Loucy (cell line): ENCODE measurements around the gene ZC3H18.

ENCODE experiments used
- H2AFZ ChIP-seq: fragments of 200-600 bp; sonication (generic); 2 replicates; pipeline ENCODE4 v1.6.0; 2016; ENCODE audit warnings: antibody characterized with exemption, mild to moderate bottlenecking, low read length, moderate library complexity
- H3F3A ChIP-seq: fragments of 200-600 bp; 2 replicates; pipeline ENCODE4 v1.6.0; 2016; ENCODE audit warnings: antibody characterized with exemption, low read depth, mild to moderate bottlenecking
- H3K27me3 ChIP-seq: fragments of 200-600 bp; sonication (generic); 2 replicates; pipeline ENCODE4 v1.6.1; 2014; ENCODE audit warnings: low read length, mild to moderate bottlenecking; ENCODE audit not compliant: insufficient read depth, poor library complexity, severe bottlenecking
- H3K36me3 ChIP-seq: fragments of 200-600 bp; sonication (generic); 2 replicates; pipeline ENCODE4 v1.6.1; 2016; ENCODE audit warnings: low read length; ENCODE audit not compliant: insufficient read depth
- H3K4me1 ChIP-seq: fragments of 200-600 bp; sonication (generic); 2 replicates; pipeline ENCODE4 v1.5.1; 2014; ENCODE audit warnings: low read length, mild to moderate bottlenecking; ENCODE audit not compliant: insufficient read depth, poor library complexity, severe bottlenecking
- H3K4me2 ChIP-seq: fragments of 200-600 bp; sonication (generic); 2 replicates; pipeline ENCODE4 v1.6.0; 2014; ENCODE audit warnings: antibody characterized with exemption, low read length, low read depth, mild to moderate bottlenecking; ENCODE audit not compliant: poor library complexity, severe bottlenecking
- H3K4me3 ChIP-seq: fragments of 200-600 bp; sonication (generic); 2 replicates; pipeline ENCODE4 v1.5.1; 2014; ENCODE audit warnings: low read length, mild to moderate bottlenecking, mixed read lengths; ENCODE audit not compliant: poor library complexity, severe bottlenecking
- H3K79me2 ChIP-seq: fragments of 200-600 bp; sonication (generic); 2 replicates; pipeline ENCODE4 v1.6.1; 2014; ENCODE audit warnings: low read length; ENCODE audit not compliant: insufficient read depth
- H3K9ac ChIP-seq: fragments of 200-600 bp; sonication (generic); 2 replicates; pipeline ENCODE4 v1.6.0; 2014; ENCODE audit warnings: mild to moderate bottlenecking, low read depth, low read length, moderate library complexity; ENCODE audit not compliant: poor library complexity, severe bottlenecking
- H3K9me2 ChIP-seq: fragments of 200-600 bp; sonication (generic); replicated peaks from 2 replicates; pipeline ENCODE4 v1.6.1; 2016; ENCODE audit warnings: low read depth, low read length, mixed read lengths
- H3K9me3 ChIP-seq: fragments of 200-600 bp; sonication (generic); 2 replicates; pipeline ENCODE4 v1.6.1; 2014; ENCODE audit warnings: mild to moderate bottlenecking, antibody characterized with exemption, low read length, low read depth; ENCODE audit not compliant: insufficient read depth
- H4K20me1 ChIP-seq: fragments of 200-600 bp; sonication (generic); 2 replicates; pipeline ENCODE4 v1.6.0; 2014; ENCODE audit warnings: antibody characterized with exemption, low read length, mild to moderate bottlenecking; ENCODE audit not compliant: insufficient read depth, poor library complexity, severe bottlenecking
- CTCF ChIP-seq: fragments of 200-600 bp; sonication (generic); conservative IDR thresholded peaks from 2 replicates; pipeline ENCODE4 v1.5.1; 2014; ENCODE audit warnings: mild to moderate bottlenecking, antibody characterized with exemption, low read length
- EZH2phosphoT487 ChIP-seq: fragments of 200-600 bp; IDR thresholded peaks from 2 replicates; pipeline ENCODE4 v1.6.1; 2018; ENCODE audit warnings: antibody characterized with exemption, mild to moderate bottlenecking, moderate library complexity, borderline replicate concordance

ZC3H18 gene

GRCh38 chr16:88588754-88589153 lies 18.6 kb downstream of the ZC3H18 start:
- Histone ChIP-seq H3K4me1 (no peaks in the 10 kb centered on the region), H3K4me2 (no peak overlapping the region), H3K9me2 (no peaks in the 10 kb centered on the region), H3K4me3 (no peak overlapping the region), H2AFZ (no peak overlapping the region), H4K20me1 (peaks cover 2% of the 10 kb centered on the region), H3K9me3 (no peaks in the 10 kb centered on the region), H3F3A (no peaks in the 10 kb centered on the region), H3K36me3 (peaks cover 35% of the 10 kb centered on the region; the same call in 1 of the 2 replicates), H3K9ac (no peak overlapping the region), H3K79me2 (0 out of 2 replicates have a peak, but pooled peaks cover 6% of the 10 kb centered on the region), H3K27me3 (no peaks in the 10 kb centered on the region)
- TF ChIP-seq EZH2phosphoT487 (no peak), CTCF (no peak)

- H3K36me3 ChIP-seq, result peaks cover 35% of the 10 kb centered on the region; the same call in 1 of the 2 replicates
- H4K20me1 ChIP-seq, result peaks cover 2% of the 10 kb centered on the region
- no peak overlapping the region for H3K9ac ChIP-seq
Observed at GRCh38 chr16:88589441-88589840, 19.2 kb downstream of the ZC3H18 start.

GRCh38 chr16:88591577-88592021 lies 21.4 kb downstream of the ZC3H18 start:
- H3K36me3 ChIP-seq, result peaks cover 30% of the 10 kb centered on the region; the same call in 1 of the 2 replicates
- H3K4me3 ChIP-seq, result no peak overlapping the region
- no peak overlapping the region for H3K9ac ChIP-seq
- no peaks in the 10 kb centered on the region for H3K9me3 ChIP-seq
- H3F3A ChIP-seq, result no peaks in the 10 kb centered on the region
- no peaks in the 10 kb centered on the region for H3K79me2 ChIP-seq
- no peaks in the 10 kb centered on the region for H3K9me2 ChIP-seq
- H3K4me1 ChIP-seq, result no peaks in the 10 kb centered on the region
- H3K4me2 ChIP-seq, result no peak overlapping the region
- H3K27me3 ChIP-seq, result no peaks in the 10 kb centered on the region
- H2AFZ ChIP-seq, result no peak overlapping the region
- TF ChIP-seq EZH2phosphoT487 (no peak), CTCF (no peak)
- H4K20me1 ChIP-seq, result no peaks in the 10 kb centered on the region

More at GRCh38 chr16:88589441-88589840, 19.2 kb downstream of the ZC3H18 start:
- Histone ChIP-seq H3K9me2 (no peaks in the 10 kb centered on the region), H3F3A (no peaks in the 10 kb centered on the region), H2AFZ (no peak overlapping the region), H3K79me2 (0 out of 2 replicates have a peak, but pooled peaks cover 6% of the 10 kb centered on the region), H3K4me3 (no peak overlapping the region), H3K9me3 (no peaks in the 10 kb centered on the region), H3K4me1 (no peaks in the 10 kb centered on the region), H3K4me2 (no peak overlapping the region), H3K27me3 (no peaks in the 10 kb centered on the region)
- TF ChIP-seq CTCF (no peak), EZH2phosphoT487 (no peak)
